Astrocyte (in vitro differentiated cells and primary cell): ENCODE data around the gene CCNYL1.

ENCODE experiments used
- EZH2 ChIP-seq: IDR thresholded peaks from 2 replicates; pipeline ENCODE4 v1.6.1; 2012; ENCODE audit warnings: mild to moderate bottlenecking, low read length, inconsistent platforms; ENCODE audit not compliant: insufficient read depth
- TF ChIP-seq, protein P1 (sequence below): IDR thresholded peaks from 2 replicates; pipeline ENCODE4 v1.5.1; 2011; ENCODE audit warnings: low read depth, mild to moderate bottlenecking, inconsistent platforms, low read length, moderate library complexity; ENCODE audit not compliant: insufficient read depth

DNA sequence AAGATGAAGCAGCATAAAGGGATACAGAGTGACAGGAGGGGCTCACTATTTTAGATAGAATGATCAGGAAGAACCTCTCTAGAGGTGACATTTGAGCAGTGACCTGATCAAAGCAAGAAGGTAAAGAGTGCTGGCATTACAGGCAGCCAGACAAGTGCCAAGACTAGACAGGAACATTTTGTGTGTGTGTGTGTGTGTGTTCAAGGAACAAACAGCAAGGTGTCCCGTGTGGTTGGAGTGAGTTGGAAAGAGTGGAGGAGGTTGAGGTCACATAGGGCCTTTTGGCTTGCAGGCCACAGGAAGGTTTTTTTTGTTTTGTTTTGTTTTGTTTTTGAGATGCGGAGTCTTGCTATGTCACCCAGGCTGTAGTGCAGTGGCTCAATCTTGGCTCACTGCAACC is 32.6 kb downstream of the CCNYL1 start:
- TF ChIP-seq, protein P1, sequence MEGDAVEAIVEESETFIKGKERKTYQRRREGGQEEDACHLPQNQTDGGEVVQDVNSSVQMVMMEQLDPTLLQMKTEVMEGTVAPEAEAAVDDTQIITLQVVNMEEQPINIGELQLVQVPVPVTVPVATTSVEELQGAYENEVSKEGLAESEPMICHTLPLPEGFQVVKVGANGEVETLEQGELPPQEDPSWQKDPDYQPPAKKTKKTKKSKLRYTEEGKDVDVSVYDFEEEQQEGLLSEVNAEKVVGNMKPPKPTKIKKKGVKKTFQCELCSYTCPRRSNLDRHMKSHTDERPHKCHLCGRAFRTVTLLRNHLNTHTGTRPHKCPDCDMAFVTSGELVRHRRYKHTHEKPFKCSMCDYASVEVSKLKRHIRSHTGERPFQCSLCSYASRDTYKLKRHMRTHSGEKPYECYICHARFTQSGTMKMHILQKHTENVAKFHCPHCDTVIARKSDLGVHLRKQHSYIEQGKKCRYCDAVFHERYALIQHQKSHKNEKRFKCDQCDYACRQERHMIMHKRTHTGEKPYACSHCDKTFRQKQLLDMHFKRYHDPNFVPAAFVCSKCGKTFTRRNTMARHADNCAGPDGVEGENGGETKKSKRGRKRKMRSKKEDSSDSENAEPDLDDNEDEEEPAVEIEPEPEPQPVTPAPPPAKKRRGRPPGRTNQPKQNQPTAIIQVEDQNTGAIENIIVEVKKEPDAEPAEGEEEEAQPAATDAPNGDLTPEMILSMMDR: no peak
- TF ChIP-seq EZH2: no peak
